ENCODE results near the gene CCHCR1. TPM values are rescaled to one million over a fixed set of nuclear protein-coding genes. Genes with fewer than 3 reads are reported as not detected.
"Not testable (repeated sequence)": the region's sequence is repeated elsewhere in the genome, so short reads cannot be mapped to it uniquely, and the experiment has no call there.

The CCHCR1 gene
- polyA plus RNA-seq, 1 donor (not counting 4 experiments of a cell fraction or from before 2014, with no cell fraction given) = 7.5 TPM

DNA sequence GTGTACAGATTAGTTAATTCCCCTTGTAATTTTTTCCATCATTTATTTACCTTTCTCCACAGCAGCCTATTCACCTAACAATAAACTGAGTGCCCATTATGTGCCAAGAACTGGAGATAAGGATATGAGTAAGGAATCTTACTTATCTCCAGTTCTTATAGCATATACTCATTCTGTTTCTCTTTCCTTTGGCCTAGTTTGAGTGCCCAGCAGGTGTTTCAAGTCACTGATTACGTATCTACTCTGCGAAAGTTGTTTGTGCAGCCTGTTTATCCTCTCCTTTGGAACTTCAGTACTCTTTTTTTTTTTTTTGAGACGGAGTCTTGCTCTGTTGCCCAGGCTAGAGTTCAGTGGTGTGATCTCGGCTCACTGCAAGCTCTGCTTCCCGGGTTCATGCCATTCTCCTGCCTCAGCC lies 30.2 kb upstream of the CCHCR1 start:
- Histone ChIP-seq H3K9me1 (ENCODE audit: control insufficient read depth, extremely low read depth, insufficient read depth, low read length) (no peaks in the 10 kb centered on the region), H2AFZ (ENCODE audit: control insufficient read depth, low read length) (no peak overlapping the region), H3K9me3 (ENCODE audit: control insufficient read depth, low read depth, low read length) (no peaks in the 10 kb centered on the region), H3K36me3 (ENCODE audit: control insufficient read depth in 2 of 2, extremely low read depth in 1 of 2, insufficient read depth in 2 of 2, low read length in 2 of 2) (no peaks in the 10 kb centered on the region), H4K20me1 (ENCODE audit: control insufficient read depth, extremely low read depth, insufficient read depth, low read length) (no peaks in the 10 kb centered on the region), H3K27me3 (ENCODE audit: control insufficient read depth, extremely low read depth, insufficient read depth, low read length) (no peaks in the 10 kb centered on the region), H3K27ac (ENCODE audit: control insufficient read depth, insufficient read depth, low read length) (no peak overlapping the region), H3K9ac (ENCODE audit: control insufficient read depth, extremely low read depth, insufficient read depth, low read length) (no peak overlapping the region), H3K4me3 (ENCODE audit: control insufficient read depth in 2 of 3, extremely low read depth in 1 of 3, insufficient read depth in 2 of 3, low read depth in 1 of 3, low read length in 3 of 3) (no peak overlapping the region), H3K4me1 (ENCODE audit: control insufficient read depth, extremely low read depth, insufficient read depth, low read length) (peaks cover 8% of the 10 kb centered on the region), H3K4me2 (ENCODE audit: control insufficient read depth, extremely low read depth, insufficient read depth, low read depth, low read length) (no peak overlapping the region), H3K79me2 (ENCODE audit: control insufficient read depth, insufficient read depth, low read length) (peaks cover 6% of the 10 kb centered on the region)
- dilution Hi-C loops (cut with MboI; ENCODE audit: extremely low pct_ligation_motif_present, low sequenced_read_pairs) = no loop called here
- DNase-seq (ENCODE audit: low read depth, low spot score) = no peak
- TF ChIP-seq, protein P1, sequence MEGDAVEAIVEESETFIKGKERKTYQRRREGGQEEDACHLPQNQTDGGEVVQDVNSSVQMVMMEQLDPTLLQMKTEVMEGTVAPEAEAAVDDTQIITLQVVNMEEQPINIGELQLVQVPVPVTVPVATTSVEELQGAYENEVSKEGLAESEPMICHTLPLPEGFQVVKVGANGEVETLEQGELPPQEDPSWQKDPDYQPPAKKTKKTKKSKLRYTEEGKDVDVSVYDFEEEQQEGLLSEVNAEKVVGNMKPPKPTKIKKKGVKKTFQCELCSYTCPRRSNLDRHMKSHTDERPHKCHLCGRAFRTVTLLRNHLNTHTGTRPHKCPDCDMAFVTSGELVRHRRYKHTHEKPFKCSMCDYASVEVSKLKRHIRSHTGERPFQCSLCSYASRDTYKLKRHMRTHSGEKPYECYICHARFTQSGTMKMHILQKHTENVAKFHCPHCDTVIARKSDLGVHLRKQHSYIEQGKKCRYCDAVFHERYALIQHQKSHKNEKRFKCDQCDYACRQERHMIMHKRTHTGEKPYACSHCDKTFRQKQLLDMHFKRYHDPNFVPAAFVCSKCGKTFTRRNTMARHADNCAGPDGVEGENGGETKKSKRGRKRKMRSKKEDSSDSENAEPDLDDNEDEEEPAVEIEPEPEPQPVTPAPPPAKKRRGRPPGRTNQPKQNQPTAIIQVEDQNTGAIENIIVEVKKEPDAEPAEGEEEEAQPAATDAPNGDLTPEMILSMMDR (optimal IDR thresholded peaks at IDR 0.05 in 1 of 3, IDR thresholded peaks at IDR 0.05 in 1 of 3, conservative IDR thresholded peaks at IDR 0.05 in 1 of 3; ENCODE audit: extremely low read depth in 1 of 3, insufficient read depth in 2 of 3, low read length in 3 of 3) = no peak
- TF ChIP-seq EZH2 (IDR thresholded peaks at IDR 0.05; ENCODE audit: low read length) = no peak
- no peak for FAIRE-seq

DNA sequence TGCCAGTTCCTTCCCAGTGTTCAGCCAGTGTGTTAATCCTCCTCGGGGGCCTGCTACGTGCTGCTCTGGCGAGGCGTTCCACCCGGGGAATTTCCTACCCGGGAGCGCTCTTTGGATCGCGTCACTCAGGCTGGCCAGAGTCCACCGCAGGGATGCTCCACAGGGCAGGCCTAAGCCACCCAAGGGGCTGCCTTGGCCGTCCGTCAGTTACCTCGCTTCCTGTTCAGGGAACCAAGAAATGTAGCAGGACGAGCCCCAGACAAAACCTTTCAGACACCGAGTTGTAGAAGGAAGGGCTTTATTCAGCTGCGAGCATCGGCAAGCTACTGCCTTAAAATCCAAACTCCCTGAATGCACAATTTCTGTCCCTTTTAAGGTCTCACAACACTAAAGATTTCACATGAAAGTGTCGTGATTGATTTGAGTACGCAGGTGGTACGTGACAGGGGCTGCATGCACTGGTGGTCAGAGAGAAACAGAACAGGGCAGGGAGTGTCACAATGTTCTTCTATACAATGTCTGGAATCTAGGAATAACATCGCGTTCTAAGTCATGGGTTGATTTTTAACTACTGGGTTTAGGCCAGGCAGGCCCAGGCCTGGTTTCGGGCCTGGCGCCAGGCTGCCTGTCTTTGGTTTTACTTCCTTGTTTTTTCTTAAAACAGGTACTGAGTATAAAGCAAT lies 28.6 kb upstream of the CCHCR1 start:
- Histone ChIP-seq H3K36me3 (ENCODE audit: control insufficient read depth in 2 of 2, extremely low read depth in 1 of 2, insufficient read depth in 2 of 2, low read length in 2 of 2) (no peaks in the 10 kb centered on the region), H3K79me2 (ENCODE audit: control insufficient read depth, insufficient read depth, low read length) (peaks cover 6% of the 10 kb centered on the region), H3K4me3 (ENCODE audit: control insufficient read depth in 2 of 3, extremely low read depth in 1 of 3, insufficient read depth in 2 of 3, low read depth in 1 of 3, low read length in 3 of 3) (peak overlapping the region; percentile 32 to 71 (median 57)), H4K20me1 (ENCODE audit: control insufficient read depth, extremely low read depth, insufficient read depth, low read length) (no peaks in the 10 kb centered on the region), H3K9me1 (ENCODE audit: control insufficient read depth, extremely low read depth, insufficient read depth, low read length) (no peaks in the 10 kb centered on the region), H2AFZ (ENCODE audit: control insufficient read depth, low read length) (peak overlapping the region; percentile 98), H3K4me1 (ENCODE audit: control insufficient read depth, extremely low read depth, insufficient read depth, low read length) (peaks cover 8% of the 10 kb centered on the region), H3K4me2 (ENCODE audit: control insufficient read depth, extremely low read depth, insufficient read depth, low read depth, low read length) (peak overlapping the region; percentile 85), H3K27me3 (ENCODE audit: control insufficient read depth, extremely low read depth, insufficient read depth, low read length) (no peaks in the 10 kb centered on the region), H3K9me3 (ENCODE audit: control insufficient read depth, low read depth, low read length) (no peaks in the 10 kb centered on the region), H3K9ac (ENCODE audit: control insufficient read depth, extremely low read depth, insufficient read depth, low read length) (peak overlapping the region; percentile 82), H3K27ac (ENCODE audit: control insufficient read depth, insufficient read depth, low read length) (peak overlapping the region; percentile 91)
- DNase-seq (ENCODE audit: low read depth, low spot score) (no peak), FAIRE-seq (no peak)
- TF ChIP-seq EZH2 (IDR thresholded peaks at IDR 0.05; ENCODE audit: low read length) = no peak
- TF ChIP-seq, protein P1 (optimal IDR thresholded peaks at IDR 0.05 in 1 of 3, IDR thresholded peaks at IDR 0.05 in 1 of 3, conservative IDR thresholded peaks at IDR 0.05 in 1 of 3; ENCODE audit: extremely low read depth in 1 of 3, insufficient read depth in 2 of 3, low read length in 3 of 3) = no peak
- dilution Hi-C loops (cut with MboI; ENCODE audit: extremely low pct_ligation_motif_present, low sequenced_read_pairs) = no loop called here

DNA sequence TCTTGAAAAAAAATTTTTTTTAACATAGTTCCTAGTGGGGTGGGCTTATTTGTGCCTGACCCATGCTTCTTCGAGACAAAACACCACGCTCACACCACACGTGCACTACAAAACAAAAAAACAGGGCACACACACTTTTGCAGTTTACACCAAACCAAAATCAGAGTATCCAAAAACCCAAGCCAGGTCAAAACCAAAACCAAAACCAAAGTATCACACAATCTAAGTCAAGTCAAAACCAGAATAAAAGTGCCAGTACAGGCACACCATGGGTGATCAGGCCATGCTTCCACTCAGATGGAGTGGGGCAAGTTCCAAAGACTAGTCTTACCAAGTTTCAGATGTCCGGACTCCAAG lies 28.1 kb upstream of the CCHCR1 start:
- H3K27me3 ChIP-seq (ENCODE audit: control insufficient read depth, extremely low read depth, insufficient read depth, low read length); H3K36me3 ChIP-seq (ENCODE audit: control insufficient read depth in 2 of 2, extremely low read depth in 1 of 2, insufficient read depth in 2 of 2, low read length in 2 of 2); H3K4me1 ChIP-seq (ENCODE audit: control insufficient read depth, extremely low read depth, insufficient read depth, low read length); dilution Hi-C loops (cut with MboI; ENCODE audit: extremely low pct_ligation_motif_present, low sequenced_read_pairs); FAIRE-seq; H4K20me1 ChIP-seq (ENCODE audit: control insufficient read depth, extremely low read depth, insufficient read depth, low read length); DNase-seq (ENCODE audit: low read depth, low spot score); H3K9me3 ChIP-seq (ENCODE audit: control insufficient read depth, low read depth, low read length); H3K79me2 ChIP-seq (ENCODE audit: control insufficient read depth, insufficient read depth, low read length); H3K9me1 ChIP-seq (ENCODE audit: control insufficient read depth, extremely low read depth, insufficient read depth, low read length): not testable (repeated sequence)
- peak overlapping the region; percentile 98 for H2AFZ ChIP-seq (ENCODE audit: control insufficient read depth, low read length)
- H3K4me2 ChIP-seq (ENCODE audit: control insufficient read depth, extremely low read depth, insufficient read depth, low read depth, low read length) = peak overlapping the region; percentile 85
- peak overlapping the region; percentile 32 to 71 (median 57) for H3K4me3 ChIP-seq (ENCODE audit: control insufficient read depth in 2 of 3, extremely low read depth in 1 of 3, insufficient read depth in 2 of 3, low read depth in 1 of 3, low read length in 3 of 3)
- peak overlapping the region; percentile 91 for H3K27ac ChIP-seq (ENCODE audit: control insufficient read depth, insufficient read depth, low read length)
- H3K9ac ChIP-seq (ENCODE audit: control insufficient read depth, extremely low read depth, insufficient read depth, low read length) = peak overlapping the region; percentile 82

DNA sequence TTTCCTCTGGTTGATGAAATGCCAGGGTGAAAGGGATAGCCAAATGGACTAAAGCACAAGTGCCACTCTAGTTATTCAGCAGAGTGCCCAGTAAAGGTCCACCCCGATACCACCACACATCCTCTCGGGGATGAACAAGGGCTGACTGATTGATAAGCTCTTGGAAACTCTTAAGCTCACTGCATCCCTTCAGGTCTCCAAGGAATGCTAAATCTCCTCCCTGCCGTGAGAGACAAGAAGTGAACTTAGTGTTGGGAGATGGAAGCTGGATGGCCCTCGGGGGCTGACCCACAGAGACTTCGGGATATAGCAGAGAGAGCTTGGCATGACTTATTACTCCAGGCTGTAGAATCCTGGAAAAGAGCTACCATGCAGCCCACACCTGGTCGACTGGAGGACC lies 26.3 kb upstream of the CCHCR1 start:
- H4K20me1 ChIP-seq (ENCODE audit: control insufficient read depth, extremely low read depth, insufficient read depth, low read length); H3K36me3 ChIP-seq (ENCODE audit: control insufficient read depth in 2 of 2, extremely low read depth in 1 of 2, insufficient read depth in 2 of 2, low read length in 2 of 2); H2AFZ ChIP-seq (ENCODE audit: control insufficient read depth, low read length); H3K79me2 ChIP-seq (ENCODE audit: control insufficient read depth, insufficient read depth, low read length); DNase-seq (ENCODE audit: low read depth, low spot score); dilution Hi-C loops (cut with MboI; ENCODE audit: extremely low pct_ligation_motif_present, low sequenced_read_pairs); H3K9me3 ChIP-seq (ENCODE audit: control insufficient read depth, low read depth, low read length); H3K9ac ChIP-seq (ENCODE audit: control insufficient read depth, extremely low read depth, insufficient read depth, low read length); H3K4me3 ChIP-seq (ENCODE audit: control insufficient read depth in 2 of 3, extremely low read depth in 1 of 3, insufficient read depth in 2 of 3, low read depth in 1 of 3, low read length in 3 of 3); H3K27me3 ChIP-seq (ENCODE audit: control insufficient read depth, extremely low read depth, insufficient read depth, low read length); H3K27ac ChIP-seq (ENCODE audit: control insufficient read depth, insufficient read depth, low read length); H3K4me2 ChIP-seq (ENCODE audit: control insufficient read depth, extremely low read depth, insufficient read depth, low read depth, low read length); FAIRE-seq; H3K9me1 ChIP-seq (ENCODE audit: control insufficient read depth, extremely low read depth, insufficient read depth, low read length): not testable (repeated sequence)
- peaks cover 12% of the 10 kb centered on the region for H3K4me1 ChIP-seq (ENCODE audit: control insufficient read depth, extremely low read depth, insufficient read depth, low read length)

Measured in keratinocyte (primary cell).